ENCODE measurements around the gene C1orf122. TPM values are rescaled to one million over a fixed set of nuclear protein-coding genes. Genes with fewer than 3 reads are reported as not detected.

C1orf122 gene
- polyA plus RNA-seq, 1 of the 3 experiments (the other 2 are of a cell fraction) = 75.3 TPM

DNA sequence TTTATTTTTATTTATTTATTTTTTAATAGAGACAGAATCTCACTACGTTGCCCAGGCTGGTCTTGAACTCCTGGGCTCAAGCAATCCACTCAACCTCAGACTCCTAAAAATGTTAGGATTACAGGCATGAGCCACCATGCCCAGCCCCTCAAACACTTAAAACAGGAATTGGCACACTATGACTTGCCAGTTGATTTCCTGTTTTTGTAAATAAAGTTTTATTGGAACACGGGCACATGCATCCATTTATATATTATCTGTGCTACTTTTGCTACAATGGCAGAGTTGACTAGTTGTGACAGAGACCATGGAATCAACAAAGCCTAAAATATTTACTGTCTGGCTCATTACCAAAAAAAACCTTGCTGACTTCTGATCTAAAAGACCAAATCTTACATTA is 16.4 kb downstream of the C1orf122 start (continued):
- TF ChIP-seq EZH2phosphoT487 (IDR thresholded peaks at IDR 0.05; ENCODE audit: borderline replicate concordance, low read depth) (no peak), REST (IDR thresholded peaks at IDR 0.05; ENCODE audit: low read depth, low read length) (no peak)

DNA sequence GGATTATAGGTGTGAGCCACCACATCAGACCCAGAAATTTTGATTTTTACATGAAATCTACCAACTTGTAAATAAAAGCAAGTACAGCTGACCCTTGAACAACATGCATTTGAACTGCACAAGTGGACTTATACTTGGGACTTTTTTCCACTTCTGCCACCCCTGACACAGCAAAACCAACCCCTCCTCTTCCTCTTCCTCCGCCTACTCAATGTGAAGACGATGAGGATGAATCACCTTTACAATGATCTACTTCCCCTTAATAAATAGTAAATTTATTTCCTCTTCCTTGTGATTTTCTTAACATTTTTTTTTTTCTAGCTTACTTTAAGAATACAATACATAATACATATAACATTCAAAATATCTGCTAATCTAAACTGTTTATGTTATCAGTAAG is 17.9 kb downstream of the C1orf122 start:
- Histone ChIP-seq H3K4me1 (ENCODE audit: control insufficient read depth in 1 of 2, insufficient read depth in 2 of 2, low read depth in 1 of 2, low read length in 1 of 2) (no peaks in the 10 kb centered on the region), H3K4me3 (ENCODE audit: low read depth in 2 of 2, low read length in 1 of 2) (no peak overlapping the region), H4K20me1 (ENCODE audit: insufficient read depth) (no peaks in the 10 kb centered on the region), H3K36me3 (replicated peaks in 1 of 2; ENCODE audit: control insufficient read depth in 1 of 2, insufficient read depth in 2 of 2, low read length in 1 of 2) (peaks cover 44 to 46% of the 10 kb centered on the region in 2 experiments), H3K4me2 (no peak overlapping the region), H3F3A (replicated peaks; ENCODE audit: insufficient read depth) (peaks cover 5% of the 10 kb centered on the region), H2AFZ (ENCODE audit: low read depth) (no peak overlapping the region), H3K9me3 (no peaks in the 10 kb centered on the region), H3K9me2 (no peaks in the 10 kb centered on the region), H3K79me2 (ENCODE audit: insufficient read depth) (peaks cover 3% of the 10 kb centered on the region; the same call in 1 of the 2 replicates), H3K27me3 (ENCODE audit: insufficient read depth) (no peaks in the 10 kb centered on the region), H3K27ac (ENCODE audit: low read depth in 2 of 2, low read length in 1 of 2) (no peak overlapping the region), H3K9ac (no peak overlapping the region)
- DNase-seq = no peak
- POLR2A ChIA-PET = interaction anchor here (1.4 kb wide), 1 partner anchor 13 kb away, joined by 3 read pairs; no protein-coding TSS in a partner anchor
- 88% methylated on average over 2 of the region's 2 CpGs for WGBS (ENCODE audit: low lambda C conversion rate)
- CTCF ChIA-PET = no interaction called here
- TF ChIP-seq FOSL2 (IDR thresholded peaks at IDR 0.05; ENCODE audit: borderline replicate concordance, low read depth) (no peak), POLR2AphosphoS5 (IDR thresholded peaks at IDR 0.05; ENCODE audit: low read depth, low read length) (no peak), FOXJ3 (CRISPR knock-in tag; IDR thresholded peaks at IDR 0.05) (no peak), TEAD4 (IDR thresholded peaks at IDR 0.05; ENCODE audit: borderline replicate concordance, insufficient read depth) (no peak), IRF3 (IDR thresholded peaks at IDR 0.05; ENCODE audit: low read depth, low read length) (no peak), NRF1 (IDR thresholded peaks at IDR 0.05; ENCODE audit: low read depth, low read length) (no peak), REST (IDR thresholded peaks at IDR 0.05; ENCODE audit: low read depth, low read length) (no peak), RXRA (IDR thresholded peaks at IDR 0.05; ENCODE audit: borderline replicate concordance, low read depth) (no peak), SMC3 (IDR thresholded peaks at IDR 0.05; ENCODE audit: low read depth, low read length) (no peak), MXI1 (IDR thresholded peaks at IDR 0.05; ENCODE audit: low read depth, low read length) (no peak)
- TF ChIP-seq, protein P1, sequence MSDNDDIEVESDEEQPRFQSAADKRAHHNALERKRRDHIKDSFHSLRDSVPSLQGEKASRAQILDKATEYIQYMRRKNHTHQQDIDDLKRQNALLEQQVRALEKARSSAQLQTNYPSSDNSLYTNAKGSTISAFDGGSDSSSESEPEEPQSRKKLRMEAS (IDR thresholded peaks at IDR 0.05; ENCODE audit: low read depth) = no peak
